Measurements from ENCODE around the gene RERE.

RERE gene

GRCh38 chr1:8851060-8851459 is 33.6 kb upstream of the RERE start:
- in situ Hi-C loops (cut with HindIII; ENCODE audit: low sequenced_read_pairs): no loop called here
- no peak for TF ChIP-seq CTCF (IDR thresholded peaks at IDR 0.05; ENCODE audit: low read depth, low read length, missing control alignments)

GRCh38 chr1:8848663-8849386 is 31.4 kb upstream of the RERE start:
- TF ChIP-seq CTCF (IDR thresholded peaks at IDR 0.05; ENCODE audit: low read depth, low read length, missing control alignments): peak; percentile 93
- peak; percentile 86 for DNase-seq (ENCODE audit: low read depth)
- no peak overlapping the region for H3K4me3 ChIP-seq (ENCODE audit: low read depth, low read length)
- in situ Hi-C loops (cut with HindIII; ENCODE audit: low sequenced_read_pairs): no loop called here

More at GRCh38 chr1:8851060-8851459, 33.6 kb upstream of the RERE start:
- no peak for DNase-seq (ENCODE audit: low read depth)
- H3K4me3 ChIP-seq (ENCODE audit: low read depth, low read length): no peak overlapping the region

- TF ChIP-seq CTCF (IDR thresholded peaks at IDR 0.05; ENCODE audit: low read depth, low read length, missing control alignments): no peak
- in situ Hi-C loops (cut with HindIII; ENCODE audit: low sequenced_read_pairs): no loop called here
- DNase-seq (ENCODE audit: low read depth): no peak
- H3K4me3 ChIP-seq (ENCODE audit: low read depth, low read length): no peak overlapping the region
These were observed 30.6 kb upstream of the RERE start for GRCh38 chr1:8847990-8848389.

DNA sequence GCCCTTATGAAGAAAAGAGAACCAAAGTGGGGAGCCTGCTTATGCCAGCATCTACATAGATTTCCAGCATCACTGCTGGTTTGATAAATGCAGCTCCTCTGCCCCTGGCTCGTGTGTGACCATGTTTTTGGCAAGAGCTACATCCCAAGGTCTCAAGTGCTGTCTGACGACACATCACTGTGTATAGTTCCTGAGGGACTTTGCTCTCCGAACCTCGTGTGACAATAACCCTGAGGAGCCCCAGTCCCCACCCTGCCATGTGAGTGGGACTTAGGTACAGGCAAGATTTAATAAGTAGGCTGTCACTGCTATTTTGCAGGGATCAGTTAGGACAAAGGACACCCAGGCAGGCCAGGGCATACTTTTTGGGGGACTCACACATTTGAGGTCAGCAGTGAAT is 28.8 kb upstream of the RERE start:
- TF ChIP-seq CTCF (IDR thresholded peaks at IDR 0.05; ENCODE audit: low read depth, low read length, missing control alignments): no peak
- H3K4me3 ChIP-seq (ENCODE audit: low read depth, low read length): no peak overlapping the region
- in situ Hi-C loops (cut with HindIII; ENCODE audit: low sequenced_read_pairs): no loop called here
- DNase-seq (ENCODE audit: low read depth): no peak

DNA sequence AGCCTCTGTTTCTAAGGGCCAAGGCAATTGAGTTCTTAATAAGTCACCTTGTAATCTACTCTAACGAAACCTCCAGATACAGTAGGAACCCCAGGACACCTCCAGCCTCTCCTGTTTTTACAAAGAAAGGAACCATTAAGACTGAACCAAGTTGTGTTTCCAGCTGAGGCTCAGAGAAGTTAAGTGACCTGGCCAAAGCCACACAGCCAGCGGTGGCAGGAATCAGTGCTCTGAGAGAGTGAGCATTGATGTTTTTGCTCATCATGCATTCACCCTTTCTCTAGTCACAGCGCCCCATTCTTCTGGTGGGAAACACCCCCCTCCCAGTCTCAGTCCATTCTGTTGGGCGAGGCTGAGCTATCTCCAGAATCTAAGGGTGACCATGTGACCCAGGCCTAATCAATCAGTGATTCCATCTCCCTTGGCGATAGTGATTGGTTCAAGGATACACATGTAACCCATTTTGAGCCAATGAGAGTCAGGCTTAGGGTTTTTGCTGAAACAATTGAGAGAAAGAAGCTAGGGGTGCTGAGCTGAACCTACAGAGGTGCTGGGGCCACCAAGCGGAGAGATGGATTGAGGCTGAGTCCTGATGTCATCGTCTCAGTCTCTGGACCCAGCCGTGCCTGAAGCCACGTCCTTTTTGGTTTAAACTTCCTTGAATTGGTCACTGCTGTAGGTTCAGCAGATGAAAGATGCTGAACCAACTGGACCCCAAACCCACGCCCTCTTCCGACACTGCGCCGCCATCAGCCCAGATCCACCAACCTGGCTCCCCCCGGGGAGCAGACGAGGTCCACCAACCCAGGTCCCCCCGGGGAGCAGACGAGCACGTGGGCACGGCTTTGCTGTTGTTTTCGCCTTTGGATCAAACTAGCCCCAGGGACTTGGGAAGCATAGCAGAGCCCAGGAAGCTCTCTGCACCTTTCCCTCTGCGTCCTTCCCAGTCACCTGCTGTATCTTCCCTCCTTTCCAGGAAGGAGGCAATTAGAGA is 28.0 kb upstream of the RERE start:
- in situ Hi-C loops (cut with HindIII; ENCODE audit: low sequenced_read_pairs): no loop called here
- TF ChIP-seq CTCF (IDR thresholded peaks at IDR 0.05; ENCODE audit: low read depth, low read length, missing control alignments): no peak
- no peak overlapping the region for H3K4me3 ChIP-seq (ENCODE audit: low read depth, low read length)
- DNase-seq (ENCODE audit: low read depth): no peak

DNA sequence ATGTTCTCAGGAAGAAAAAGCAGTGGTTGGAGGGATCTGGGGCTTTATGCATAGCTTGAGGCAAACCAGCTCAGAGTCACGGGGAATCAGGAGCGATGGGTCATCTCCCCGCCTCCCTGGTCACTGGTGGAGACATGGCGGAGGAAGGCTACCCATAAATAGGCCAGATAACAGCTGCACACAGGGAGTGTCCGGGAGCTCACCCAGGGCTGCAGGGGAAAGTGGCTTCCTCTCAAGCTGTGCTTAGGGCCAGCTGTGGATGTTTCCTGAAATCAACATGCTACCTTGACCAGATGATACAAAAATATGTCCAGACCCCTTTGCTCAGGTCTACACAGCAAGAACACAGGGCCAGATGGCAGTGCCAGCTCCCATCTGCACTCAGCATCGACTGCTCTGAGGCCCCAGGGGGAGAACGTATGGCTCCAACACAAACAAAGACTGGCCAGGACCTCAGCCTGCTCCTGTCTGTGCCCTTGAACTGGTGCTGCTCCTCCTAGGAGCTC is 27.1 kb upstream of the RERE start:
- no peak for DNase-seq (ENCODE audit: low read depth)
- no peak for TF ChIP-seq CTCF (IDR thresholded peaks at IDR 0.05; ENCODE audit: low read depth, low read length, missing control alignments)
- in situ Hi-C loops (cut with HindIII; ENCODE audit: low sequenced_read_pairs): no loop called here
- no peak overlapping the region for H3K4me3 ChIP-seq (ENCODE audit: low read depth, low read length)
